ENCODE results near the gene DOCK4. TPM values are rescaled to one million over a fixed set of nuclear protein-coding genes. Genes with fewer than 3 reads are reported as not detected.

DOCK4 gene
- polyA plus RNA-seq, 1 donor = 7.5 TPM

- no peak for DNase-seq (ENCODE audit: low read depth)
These were observed 442.9 kb downstream of the DOCK4 start for GRCh38 chr7:111763221-111763801.

GRCh38 chr7:111762799-111763198, 443.4 kb downstream of the DOCK4 start:
- no peak for DNase-seq (ENCODE audit: low read depth)

- DNase-seq (ENCODE audit: low read depth) = no peak
These were observed 444.0 kb downstream of the DOCK4 start for GRCh38 chr7:111762211-111762610.

- no peak for DNase-seq (ENCODE audit: low read depth)
These were observed 446.2 kb downstream of the DOCK4 start for GRCh38 chr7:111760043-111760442.

- DNase-seq (ENCODE audit: low read depth) = no peak
These were observed 447.9 kb downstream of the DOCK4 start for GRCh38 chr7:111758332-111758731.

- DNase-seq (ENCODE audit: low read depth) = no peak
These were observed 449.5 kb downstream of the DOCK4 start for GRCh38 chr7:111756687-111757178.

- DNase-seq (ENCODE audit: low read depth) = no peak
These were observed 450.8 kb downstream of the DOCK4 start for GRCh38 chr7:111755383-111755782.

GRCh38 chr7:111753968-111754367, 452.2 kb downstream of the DOCK4 start:
- no peak for DNase-seq (ENCODE audit: low read depth)

GRCh38 chr7:111752022-111752582, 454.1 kb downstream of the DOCK4 start:
- no peak for DNase-seq (ENCODE audit: low read depth)

GRCh38 chr7:111750878-111751277, 455.3 kb downstream of the DOCK4 start:
- DNase-seq (ENCODE audit: low read depth) = no peak

GRCh38 chr7:111750228-111750627, 456.0 kb downstream of the DOCK4 start:
- DNase-seq (ENCODE audit: low read depth) = no peak

- DNase-seq (ENCODE audit: low read depth) = no peak
These were observed 456.6 kb downstream of the DOCK4 start for GRCh38 chr7:111749625-111750024.

- DNase-seq (ENCODE audit: low read depth) = no peak
These were observed 458.5 kb downstream of the DOCK4 start for GRCh38 chr7:111747718-111748117.

- no peak for DNase-seq (ENCODE audit: low read depth)
These were observed 459.2 kb downstream of the DOCK4 start for GRCh38 chr7:111746950-111747349.

- no peak for DNase-seq (ENCODE audit: low read depth)
These were observed 461.6 kb downstream of the DOCK4 start for GRCh38 chr7:111744501-111745155.

GRCh38 chr7:111743244-111743847, 462.9 kb downstream of the DOCK4 start:
- no peak for DNase-seq (ENCODE audit: low read depth)

GRCh38 chr7:111741811-111742240, 464.4 kb downstream of the DOCK4 start:
- DNase-seq (ENCODE audit: low read depth) = peak; percentile 34

GRCh38 chr7:111740942-111741341, 465.3 kb downstream of the DOCK4 start:
- DNase-seq (ENCODE audit: low read depth) = no peak

- DNase-seq (ENCODE audit: low read depth) = no peak
These were observed 469.7 kb downstream of the DOCK4 start for GRCh38 chr7:111736552-111736874.

GRCh38 chr7:111735661-111736551, 470.3 kb downstream of the DOCK4 start:
- DNase-seq (ENCODE audit: low read depth) = peak; percentile 34

- no peak for DNase-seq (ENCODE audit: low read depth)
These were observed 471.1 kb downstream of the DOCK4 start for GRCh38 chr7:111734954-111735660.
